Neuron (in vitro differentiated cells): Measurements from ENCODE around the gene UPF3B.
"Not testable (repeated sequence)": the region's sequence is repeated elsewhere in the genome, so short reads cannot be mapped to it uniquely, and the experiment has no call there.

Source experiments
- H2AFZ ChIP-seq: one replicate; pipeline ENCODE4 v1.6.1; 2013; ENCODE audit warnings: low read depth, mild to moderate bottlenecking, inconsistent platforms, low read length, moderate library complexity
- H3K27me3 ChIP-seq: one replicate; pipeline ENCODE4 v1.6.1; 2013; ENCODE audit warnings: low read length; ENCODE audit not compliant: insufficient read depth
- H3K36me3 ChIP-seq: one replicate; pipeline ENCODE4 v1.6.1; 2013; ENCODE audit warnings: low read length; ENCODE audit not compliant: insufficient read depth
- H3K4me1 ChIP-seq: one replicate; pipeline ENCODE4 v1.6.1; 2013; ENCODE audit warnings: low read length; ENCODE audit not compliant: insufficient read depth
- H3K4me3 ChIP-seq: 2 replicates; pipeline ENCODE4 v1.5.1; 2013; ENCODE audit warnings: mild to moderate bottlenecking, low read length, moderate library complexity
- H3K9me3 ChIP-seq: one replicate; pipeline ENCODE4 v1.6.1; 2013; ENCODE audit warnings: low read length

The UPF3B gene

GRCh38 chrX:119852382-119853353, at the start of gene UPF3B:
TSS of gene UPF3B (minus strand) at chrX:119852963. CDS start at chrX:119852928, 35 bp downstream.
- H3K4me3 ChIP-seq, result peak within 1 kb of the TSS; percentile 82
- H2AFZ ChIP-seq, result peak within 1 kb of the TSS; percentile 27
- no peaks in the 10 kb centered on the region for H3K9me3 ChIP-seq
- H3K4me1 ChIP-seq, result peaks cover 7% of the 10 kb centered on the region
- no peaks in the 10 kb centered on the region for H3K27me3 ChIP-seq
- peaks cover 3% of the 10 kb centered on the region for H3K36me3 ChIP-seq

GRCh38 chrX:119900976-119901375, 48.2 kb upstream of the UPF3B start:
- Histone ChIP-seq H3K36me3 (no peaks in the 10 kb centered on the region), H3K9me3 (no peaks in the 10 kb centered on the region), H3K4me3 (no peak overlapping the region), H3K4me1 (no peaks in the 10 kb centered on the region), H2AFZ (no peak overlapping the region), H3K27me3 (no peaks in the 10 kb centered on the region)

GRCh38 chrX:119899125-119899524, 46.4 kb upstream of the UPF3B start:
- H3K9me3 ChIP-seq, result no peaks in the 10 kb centered on the region
- no peaks in the 10 kb centered on the region for H3K4me1 ChIP-seq
- H3K36me3 ChIP-seq, result no peaks in the 10 kb centered on the region
- H2AFZ ChIP-seq, result no peak overlapping the region
- no peaks in the 10 kb centered on the region for H3K27me3 ChIP-seq
- no peak overlapping the region for H3K4me3 ChIP-seq

- no peaks in the 10 kb centered on the region for H3K27me3 ChIP-seq
- no peak within 1 kb of the TSS for H2AFZ ChIP-seq
- H3K4me3 ChIP-seq, result no peak within 1 kb of the TSS
- no peaks in the 10 kb centered on the region for H3K9me3 ChIP-seq
- no peaks in the 10 kb centered on the region for H3K4me1 ChIP-seq
- no peaks in the 10 kb centered on the region for H3K36me3 ChIP-seq
Observed at GRCh38 chrX:119895843-119896326, 43.1 kb upstream of the UPF3B start, which contains the start of gene AKAP14. TSS of gene AKAP14 (plus strand) at chrX:119895893. CDS start at chrX:119903224, 7,331 bp downstream.

GRCh38 chrX:119891961-119892692, 39.4 kb upstream of the UPF3B start:
- not testable (repeated sequence) for H3K27me3 ChIP-seq, H3K36me3 ChIP-seq

GRCh38 chrX:119890626-119891025, 37.9 kb upstream of the UPF3B start:
- not testable (repeated sequence) for H3K36me3 ChIP-seq, H2AFZ ChIP-seq, H3K27me3 ChIP-seq, H3K4me1 ChIP-seq, H3K9me3 ChIP-seq, H3K4me3 ChIP-seq

More at GRCh38 chrX:119891961-119892692, 39.4 kb upstream of the UPF3B start:
- H2AFZ ChIP-seq, H3K4me1 ChIP-seq, H3K9me3 ChIP-seq, H3K4me3 ChIP-seq: not testable (repeated sequence)

- Histone ChIP-seq H3K36me3 (no peaks in the 10 kb centered on the region), H3K9me3 (no peaks in the 10 kb centered on the region), H3K4me3 (no peak overlapping the region), H3K4me1 (no peaks in the 10 kb centered on the region), H3K27me3 (no peaks in the 10 kb centered on the region), H2AFZ (no peak overlapping the region)
Observed at GRCh38 chrX:119887721-119888425, 35.1 kb upstream of the UPF3B start.

GRCh38 chrX:119885554-119886428, 33.0 kb upstream of the UPF3B start:
- Histone ChIP-seq H3K4me1 (no peaks in the 10 kb centered on the region), H3K4me3 (no peak overlapping the region), H3K27me3 (no peaks in the 10 kb centered on the region), H3K36me3 (no peaks in the 10 kb centered on the region), H3K9me3 (no peaks in the 10 kb centered on the region), H2AFZ (peak overlapping the region; percentile 10)

GRCh38 chrX:119880552-119881437, 28.0 kb upstream of the UPF3B start:
- Histone ChIP-seq H3K4me3 (no peak overlapping the region), H2AFZ (no peak overlapping the region), H3K4me1 (no peaks in the 10 kb centered on the region), H3K9me3 (no peaks in the 10 kb centered on the region), H3K27me3 (no peaks in the 10 kb centered on the region), H3K36me3 (peaks cover 6% of the 10 kb centered on the region)

GRCh38 chrX:119880076-119880475, 27.3 kb upstream of the UPF3B start:
- no peaks in the 10 kb centered on the region for H3K4me1 ChIP-seq
- peaks cover 6% of the 10 kb centered on the region for H3K36me3 ChIP-seq
- no peaks in the 10 kb centered on the region for H3K27me3 ChIP-seq
- no peak overlapping the region for H2AFZ ChIP-seq
- no peak overlapping the region for H3K4me3 ChIP-seq
- H3K9me3 ChIP-seq, result no peaks in the 10 kb centered on the region

- Histone ChIP-seq H3K27me3 (no peaks in the 10 kb centered on the region), H3K4me1 (no peaks in the 10 kb centered on the region), H3K4me3 (no peak overlapping the region), H3K36me3 (peaks cover 10% of the 10 kb centered on the region), H2AFZ (no peak overlapping the region), H3K9me3 (no peaks in the 10 kb centered on the region)
Observed at GRCh38 chrX:119878740-119879139, 26.0 kb upstream of the UPF3B start.
